ENCODE measurements around the gene SOCS3.
"Not testable (repeated sequence)": the region's sequence is repeated elsewhere in the genome, so short reads cannot be mapped to it uniquely, and the experiment has no call there.

Gene SOCS3

GRCh38 chr17:78348055-78348770 is 11.7 kb downstream of the SOCS3 start:
- DNase-seq (ENCODE audit: low spot score), result no peak

DNA sequence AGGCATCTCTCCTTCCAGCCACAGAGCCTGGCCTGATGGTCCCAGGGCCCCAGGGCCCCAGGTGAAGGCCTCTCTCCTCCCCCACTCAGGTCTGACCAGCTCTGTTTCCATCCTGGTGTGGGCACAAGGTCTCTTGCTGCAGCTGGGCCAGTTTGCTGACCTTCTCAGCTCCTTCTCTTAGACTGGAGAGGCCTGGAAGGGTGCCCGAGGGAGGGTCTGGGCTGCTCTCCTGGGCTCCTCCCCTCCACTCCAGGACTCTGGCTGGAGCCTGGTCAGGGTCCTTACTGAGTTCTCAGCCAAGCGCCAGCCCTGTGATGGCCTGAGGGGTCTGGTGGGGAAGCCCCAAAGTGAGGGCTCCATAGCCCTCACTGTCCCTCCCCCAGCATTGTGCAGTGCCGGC is 12.4 kb downstream of the SOCS3 start:
- no peak for DNase-seq (ENCODE audit: low spot score)

DNA sequence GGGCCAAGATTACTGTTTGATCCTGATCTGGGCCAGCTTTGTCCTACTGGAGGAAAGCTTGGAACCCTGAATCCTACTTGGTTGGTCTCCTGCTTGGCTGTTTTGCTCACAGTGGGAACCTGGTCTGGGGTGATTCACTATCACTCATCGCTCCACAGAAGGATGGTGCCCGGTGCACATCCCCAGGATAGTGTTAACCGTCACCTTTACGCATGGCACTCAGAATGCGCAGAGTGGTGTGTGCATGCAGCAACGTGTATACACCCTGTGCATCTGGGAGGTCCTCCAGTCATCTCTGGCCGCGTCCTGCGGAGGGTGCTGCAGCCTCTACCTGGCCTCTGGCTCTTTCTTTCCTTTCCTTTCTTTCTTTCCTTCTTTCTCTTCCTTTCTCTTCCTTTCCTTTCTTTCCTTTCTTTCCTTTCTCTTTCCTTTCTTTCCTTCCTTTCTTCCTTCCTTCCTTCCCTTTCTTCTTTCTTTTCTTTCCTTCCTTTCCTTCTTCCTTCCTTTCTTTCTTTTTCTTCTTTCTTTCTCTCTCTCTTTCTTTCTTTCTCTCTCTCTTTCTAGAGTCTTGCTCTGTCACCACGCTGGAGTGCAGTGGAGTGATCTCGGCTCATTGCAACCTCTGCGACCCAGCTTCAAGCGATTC is 13.1 kb downstream of the SOCS3 start:
- no peak for DNase-seq (ENCODE audit: low spot score)

DNA sequence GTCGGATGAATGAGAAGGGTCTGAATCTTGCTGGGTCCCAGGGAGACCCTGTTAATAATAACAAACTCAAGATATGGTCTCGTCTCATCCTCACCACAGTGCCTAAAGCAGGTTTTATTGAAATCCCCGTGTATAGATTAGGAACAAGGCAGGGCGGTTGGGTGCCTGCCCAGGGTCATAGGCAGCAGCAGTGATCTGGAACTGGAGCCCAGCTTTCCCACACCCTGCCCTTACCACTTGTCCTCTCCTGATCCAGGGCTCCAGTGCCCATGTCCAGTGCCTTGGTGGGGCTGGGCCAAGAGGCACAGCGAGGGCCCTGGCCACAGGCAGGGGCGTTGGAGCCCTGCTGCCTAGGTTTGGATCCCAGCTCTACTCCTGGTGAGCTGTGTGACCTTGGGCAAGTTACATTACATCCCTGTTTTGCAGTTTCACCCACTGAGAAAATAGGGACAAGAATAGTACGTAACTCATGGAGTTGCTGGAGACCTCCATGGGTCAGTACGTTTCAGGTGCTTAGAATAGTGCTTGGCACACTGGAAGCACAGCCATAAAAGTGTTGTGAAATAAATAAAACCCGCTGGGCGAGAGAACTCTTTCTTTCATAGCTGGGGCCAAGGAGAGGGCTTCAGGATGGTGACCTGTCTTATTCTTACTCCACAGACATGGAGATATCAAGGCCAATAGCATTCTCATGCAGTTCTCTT is 13.9 kb downstream of the SOCS3 start:
- DNase-seq (ENCODE audit: low spot score), result no peak

- no peak for DNase-seq (ENCODE audit: low spot score)
Observed at GRCh38 chr17:78345172-78345571, 14.7 kb downstream of the SOCS3 start.

GRCh38 chr17:78344666-78345065 is 15.2 kb downstream of the SOCS3 start:
- DNase-seq (ENCODE audit: low spot score), result no peak

GRCh38 chr17:78343543-78344201 is 16.2 kb downstream of the SOCS3 start:
- no peak for DNase-seq (ENCODE audit: low spot score)

DNA sequence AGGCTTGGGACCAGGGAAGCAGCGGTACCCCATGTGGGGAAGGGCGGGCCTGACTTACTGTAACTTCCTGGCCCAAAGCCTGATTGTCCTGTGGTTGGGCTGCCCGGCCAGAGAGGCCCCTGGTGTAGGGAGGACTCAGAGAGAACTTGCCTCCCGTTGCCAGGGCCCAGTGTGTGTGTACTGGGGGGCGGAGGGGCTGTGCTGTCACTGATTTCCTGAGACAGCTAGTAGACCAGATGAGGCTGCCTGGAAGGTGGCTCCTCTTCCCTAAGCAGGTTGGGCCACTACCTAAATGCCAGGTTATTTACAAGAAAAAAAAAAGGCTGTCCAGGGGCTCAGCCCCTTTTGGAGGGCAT is 16.7 kb downstream of the SOCS3 start:
- DNase-seq (ENCODE audit: low spot score), result peak; percentile 96

- peak; percentile 85 for DNase-seq (ENCODE audit: low spot score)
Observed at GRCh38 chr17:78342449-78343186, 17.3 kb downstream of the SOCS3 start.

DNA sequence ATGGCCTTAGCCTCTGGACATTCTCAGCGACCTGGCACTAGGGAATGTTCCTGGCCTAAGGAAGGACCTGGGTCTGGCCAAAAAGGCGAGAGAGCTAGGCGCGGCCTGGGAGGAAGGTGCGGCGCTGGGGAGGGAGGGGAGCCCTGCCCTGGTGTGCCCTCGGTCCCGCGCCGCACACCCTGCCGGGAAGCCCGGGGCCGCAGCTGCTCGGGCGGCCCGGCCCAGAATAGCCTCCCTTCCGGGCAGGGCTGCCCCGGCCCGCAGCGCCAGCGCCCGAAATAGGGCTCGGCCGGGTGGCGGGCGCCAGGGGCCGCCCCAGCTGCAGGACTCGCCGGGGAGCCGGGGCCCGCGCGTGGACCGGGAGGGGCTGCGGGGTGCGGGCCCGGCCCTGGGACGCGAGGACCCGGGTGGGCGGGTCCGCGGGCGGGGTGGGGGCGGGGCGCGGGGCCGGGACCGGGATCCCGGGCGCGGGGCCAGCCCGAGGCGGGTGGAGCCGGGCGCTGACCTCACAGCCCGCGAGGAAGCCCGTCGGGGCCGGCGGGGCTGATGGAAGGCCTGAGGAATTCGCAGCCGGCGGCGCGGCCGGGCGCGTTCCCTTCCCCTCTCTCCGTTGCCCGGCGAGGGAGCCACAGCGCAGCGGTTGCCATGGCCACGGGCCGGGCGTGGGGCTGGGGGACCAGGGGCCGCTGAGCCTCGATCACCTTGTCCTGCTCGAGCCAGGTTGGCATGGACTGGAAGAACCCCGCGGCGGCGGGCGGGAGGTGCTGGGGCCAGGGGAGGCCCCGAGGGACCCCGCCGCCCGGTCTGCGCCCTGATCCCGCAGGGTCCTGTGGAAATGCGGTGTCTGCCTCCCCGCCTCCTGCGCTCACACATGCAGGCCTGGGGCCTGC is 18.1 kb downstream of the SOCS3 start:
- DNase-seq (ENCODE audit: low spot score), result peak; percentile 89

DNA sequence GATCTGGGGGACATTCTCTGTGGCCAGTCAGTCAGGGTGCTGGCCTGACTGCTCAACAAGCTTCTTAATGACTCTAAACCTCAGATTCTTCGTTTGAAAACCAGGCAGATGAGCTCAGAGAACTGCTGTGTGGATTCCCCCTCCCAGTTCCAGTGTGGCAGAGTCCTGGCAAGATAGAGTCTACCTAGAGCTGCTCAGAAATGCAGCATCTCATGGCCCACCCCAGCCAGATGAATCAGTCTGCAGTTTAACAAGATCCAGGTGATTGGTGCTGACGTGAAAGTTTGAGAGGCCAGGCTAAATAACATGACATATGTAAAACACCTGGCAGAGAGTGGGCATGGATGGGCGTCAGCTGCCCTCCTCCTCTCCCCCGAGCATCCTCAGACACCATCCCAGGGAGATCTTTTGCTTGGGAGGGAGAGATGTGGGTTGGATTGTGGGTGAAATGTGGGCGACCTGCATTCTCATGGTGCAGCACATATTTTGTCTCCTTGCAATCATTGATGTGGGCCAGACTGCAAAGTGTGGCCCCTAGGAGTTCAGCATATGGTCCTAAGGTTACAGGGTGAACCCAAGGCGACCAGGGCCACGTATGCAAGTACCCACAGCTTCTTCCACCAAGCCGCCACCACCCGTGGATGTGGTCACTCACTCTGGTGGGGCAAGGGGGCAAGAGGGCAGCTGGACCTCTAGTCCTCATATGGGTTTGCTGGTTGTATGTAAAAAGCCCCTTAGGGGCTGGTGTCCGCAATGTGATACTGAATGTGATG is 19.5 kb downstream of the SOCS3 start:
- no peak for DNase-seq (ENCODE audit: low spot score)

DNA sequence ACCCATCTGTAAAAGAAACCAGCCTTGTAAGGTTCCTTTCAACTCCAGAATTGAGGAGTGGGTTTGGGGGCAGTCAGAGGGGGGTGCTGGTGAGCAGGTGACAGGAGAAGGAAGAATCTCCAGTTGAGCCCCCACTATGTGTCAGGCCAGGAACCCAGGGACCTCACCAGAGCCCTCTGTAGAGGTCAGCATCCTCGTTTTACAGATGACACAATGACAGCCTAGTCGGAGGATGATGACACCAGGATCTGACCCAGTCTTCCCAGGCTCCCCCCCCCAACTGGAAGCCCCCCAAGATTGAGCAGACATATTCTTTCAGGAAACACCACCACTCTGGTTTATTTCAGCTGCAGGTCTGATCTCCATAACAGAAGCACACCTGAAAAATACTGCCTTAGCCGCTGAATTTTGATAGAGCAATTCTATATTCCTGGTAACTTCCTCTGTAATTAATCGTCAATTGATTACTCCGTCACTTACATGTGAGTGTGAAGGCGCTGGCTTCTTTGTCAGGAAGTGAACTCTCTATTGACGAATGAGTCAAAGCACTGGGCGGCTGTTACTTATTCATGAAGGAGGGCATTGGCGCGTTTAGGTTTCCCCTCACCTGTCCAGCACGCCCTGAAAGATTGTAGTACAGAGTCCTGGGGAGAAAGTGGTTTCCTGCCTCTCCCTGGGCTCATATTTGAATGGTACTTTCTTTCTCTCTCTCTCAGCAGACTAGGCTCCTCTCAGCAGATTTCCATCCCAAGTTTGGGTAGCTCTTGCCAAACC is 21.2 kb downstream of the SOCS3 start:
- no peak for DNase-seq (ENCODE audit: low spot score)

DNA sequence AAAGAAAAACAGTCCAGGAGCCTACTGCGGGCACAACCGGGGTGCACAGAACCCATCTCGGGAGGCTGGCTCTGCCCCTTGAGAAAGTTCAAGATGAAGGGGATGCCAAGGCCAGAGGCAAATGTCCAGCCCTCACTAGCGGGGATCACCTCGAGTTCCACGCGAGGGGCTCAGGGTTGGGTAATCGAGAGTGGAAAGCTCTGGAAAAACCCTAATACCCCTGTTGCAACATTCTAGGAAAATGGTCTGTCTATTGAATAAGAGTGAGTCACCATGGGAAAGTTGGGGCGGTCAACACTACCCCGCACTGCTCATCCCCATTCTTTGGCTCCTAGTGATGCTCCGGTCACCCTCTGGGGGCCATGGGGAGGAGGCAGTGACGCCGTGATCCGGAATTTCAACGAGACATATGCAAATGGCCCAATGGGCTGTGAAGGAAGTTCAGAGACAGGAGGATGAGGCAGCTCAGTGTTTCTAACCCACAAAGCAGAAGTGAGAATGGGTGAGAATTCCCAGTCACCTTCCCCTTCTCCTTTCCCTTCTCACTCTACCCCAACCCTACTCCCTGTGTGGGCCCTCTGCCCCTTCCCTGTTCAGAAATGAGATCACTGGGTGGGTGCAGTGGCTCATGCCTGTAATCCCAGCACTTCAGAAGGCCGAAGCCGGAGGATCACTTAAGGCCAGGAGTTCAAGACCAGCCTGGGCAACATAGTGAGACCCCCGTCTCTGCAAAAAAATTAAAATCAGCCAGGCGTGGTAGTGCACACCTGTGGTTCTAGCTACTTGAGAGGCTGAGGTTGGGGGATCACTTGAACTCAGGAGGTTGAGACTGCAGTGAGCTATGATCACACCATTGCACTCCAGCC is 22.4 kb downstream of the SOCS3 start:
- peak; percentile 84 for DNase-seq (ENCODE audit: low spot score)

DNA sequence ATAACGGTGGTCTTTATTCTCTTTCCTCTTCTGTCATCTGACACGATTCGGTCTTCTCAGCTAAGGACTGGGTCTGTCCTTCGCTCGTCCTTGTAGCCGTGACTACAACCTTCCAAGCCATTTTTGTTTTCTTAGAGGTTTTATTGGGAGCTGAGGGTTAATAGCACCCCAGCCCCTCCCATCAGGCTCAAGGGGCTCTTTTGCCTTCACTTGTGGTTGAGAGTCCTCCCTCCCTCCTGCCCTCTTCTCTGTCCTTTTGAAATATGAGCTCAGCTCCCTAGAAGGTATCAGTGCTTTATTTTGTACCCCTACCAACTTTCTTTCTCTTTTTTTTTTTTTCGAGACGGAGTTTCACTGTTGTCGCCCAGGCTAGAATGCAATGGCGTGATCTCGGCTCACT is 24.7 kb downstream of the SOCS3 start:
- no peak for DNase-seq (ENCODE audit: low spot score)

GRCh38 chr17:78332991-78333390 is 26.9 kb downstream of the SOCS3 start:
- no peak for DNase-seq (ENCODE audit: low spot score)

DNA sequence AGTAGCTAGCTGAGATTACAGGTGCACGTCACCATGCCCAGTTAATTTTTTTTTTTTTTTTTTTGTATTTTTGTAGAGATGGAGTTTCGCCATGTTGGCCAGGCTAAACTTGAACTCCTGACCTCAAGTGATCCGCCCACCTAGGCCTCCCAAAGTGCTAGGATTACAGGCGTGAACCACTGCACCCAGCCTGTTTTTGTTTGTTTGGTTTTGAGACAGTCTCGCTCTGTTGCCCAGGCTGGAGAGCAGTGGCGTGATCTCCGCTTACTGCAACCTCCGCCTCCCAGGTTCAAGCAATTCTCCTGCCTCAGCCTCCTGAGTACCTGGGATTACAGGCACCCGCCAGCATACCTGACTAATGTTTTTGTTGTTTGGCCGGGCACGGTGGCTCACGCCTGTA is 28.5 kb downstream of the SOCS3 start:
- DNase-seq (ENCODE audit: low spot score), result not testable (repeated sequence)

- DNase-seq (ENCODE audit: low spot score), result no peak
Observed at GRCh38 chr17:78330570-78331224, 29.2 kb downstream of the SOCS3 start.
